Right hindlimb (tissue), 1 donor: ENCODE results near the gene SPINK4.

ENCODE experiments used
- DNase-seq: peaks from one replicate; pipeline ENCODE4 v3.0.0-alpha.2; 2018

SPINK4 gene, protein sequence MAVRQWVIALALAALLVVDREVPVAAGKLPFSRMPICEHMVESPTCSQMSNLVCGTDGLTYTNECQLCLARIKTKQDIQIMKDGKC

DNA sequence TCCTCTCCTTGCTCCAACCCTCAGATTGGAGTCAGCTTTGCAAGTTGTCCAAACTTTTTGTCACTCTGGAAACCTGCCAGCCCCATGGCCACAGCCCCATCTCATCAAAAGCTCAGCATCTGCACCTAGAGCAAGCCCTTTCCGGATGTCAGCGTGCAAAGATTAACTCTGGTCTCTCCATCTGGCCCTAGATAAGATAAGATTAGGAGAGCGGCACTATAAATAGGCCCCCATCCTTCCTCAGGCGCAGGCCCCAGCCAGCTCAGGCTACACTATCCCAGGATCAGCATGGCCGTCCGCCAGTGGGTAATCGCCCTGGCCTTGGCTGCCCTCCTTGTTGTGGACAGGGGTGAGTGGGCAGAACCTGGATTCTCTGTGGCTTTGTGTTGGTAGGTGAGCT, at the start of gene SPINK4:
Gene SPINK4, plus strand, starts transcription at position 247 of the 400 bp plus-strand sequence. Its CDS starts 42 bp downstream, at position 289.
- no peak for DNase-seq

DNA sequence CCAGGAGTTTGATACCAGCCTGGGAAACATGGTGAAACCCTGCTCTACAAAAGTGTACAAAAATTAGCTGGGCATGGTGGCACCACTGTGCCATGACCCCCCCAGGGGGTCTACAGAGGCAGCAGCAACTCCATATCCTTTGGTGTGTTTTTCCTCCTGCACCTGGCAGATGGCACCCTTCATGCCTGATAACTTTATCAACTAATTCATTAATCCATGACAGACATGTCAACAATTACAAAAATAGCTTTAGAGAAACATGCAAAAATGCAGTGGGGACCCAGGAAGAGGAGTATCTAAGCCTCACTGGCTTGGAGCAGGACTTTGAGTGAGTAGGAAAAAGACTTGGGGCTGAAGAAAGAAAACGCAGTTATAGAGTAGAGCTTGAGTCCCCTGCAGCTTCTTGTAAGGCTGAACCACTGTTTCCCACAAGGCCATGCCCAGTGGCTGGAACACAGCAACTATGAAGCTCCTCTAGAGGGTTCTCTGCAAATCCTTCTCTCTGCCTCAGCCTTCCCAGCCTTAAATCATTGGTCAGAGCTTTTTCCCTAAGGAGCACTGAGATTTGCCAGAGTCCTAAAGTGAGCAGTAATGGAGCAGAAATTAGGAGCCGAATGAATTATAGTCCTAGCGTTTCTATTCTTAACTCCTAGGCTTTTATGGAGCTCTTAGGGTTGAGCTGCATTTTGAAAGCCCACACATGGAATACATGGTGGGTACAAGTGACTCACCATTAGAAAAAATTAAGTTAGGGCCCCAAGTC, 47.3 kb upstream of the SPINK4 start:
- peak; percentile 30 for DNase-seq

DNA sequence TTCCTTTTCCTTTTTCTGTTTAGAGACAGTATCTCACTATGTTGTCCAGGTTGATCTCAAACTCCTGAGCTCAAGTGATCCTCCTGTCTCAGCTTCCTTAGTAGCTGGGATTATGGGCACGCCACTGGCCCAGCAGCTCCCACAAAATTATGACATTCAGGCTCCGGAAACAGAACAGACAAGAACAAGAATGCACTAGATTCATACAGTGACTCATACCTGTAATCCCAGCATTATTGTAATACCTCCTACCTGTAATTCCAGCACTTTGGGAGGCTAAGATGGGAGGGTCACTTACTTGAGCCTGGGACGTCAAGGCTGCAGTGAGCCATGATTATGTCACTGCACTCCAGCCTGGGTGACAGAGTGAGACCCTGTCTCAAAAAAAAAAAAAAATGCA, 46.1 kb upstream of the SPINK4 start:
- DNase-seq, result no peak

DNA sequence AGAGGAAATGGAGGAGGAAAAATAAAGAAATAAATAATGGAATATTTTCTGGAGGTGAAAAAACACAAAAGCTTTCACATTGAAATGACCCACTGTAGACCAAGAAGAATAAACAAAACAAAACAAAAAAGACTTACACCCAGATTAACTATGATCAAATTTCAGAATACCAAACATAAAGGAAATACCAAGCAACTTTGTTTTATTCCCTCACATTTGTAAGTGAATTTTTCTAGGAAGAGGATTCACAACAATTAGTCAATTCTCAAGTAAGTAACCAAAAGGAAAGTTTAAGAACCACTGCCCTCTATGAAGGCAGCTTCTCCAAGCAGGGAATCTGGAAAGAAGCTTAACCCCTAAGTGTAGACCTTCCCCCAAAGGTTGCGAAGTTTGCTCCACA, 43.2 kb upstream of the SPINK4 start:
- DNase-seq, result no peak

DNA sequence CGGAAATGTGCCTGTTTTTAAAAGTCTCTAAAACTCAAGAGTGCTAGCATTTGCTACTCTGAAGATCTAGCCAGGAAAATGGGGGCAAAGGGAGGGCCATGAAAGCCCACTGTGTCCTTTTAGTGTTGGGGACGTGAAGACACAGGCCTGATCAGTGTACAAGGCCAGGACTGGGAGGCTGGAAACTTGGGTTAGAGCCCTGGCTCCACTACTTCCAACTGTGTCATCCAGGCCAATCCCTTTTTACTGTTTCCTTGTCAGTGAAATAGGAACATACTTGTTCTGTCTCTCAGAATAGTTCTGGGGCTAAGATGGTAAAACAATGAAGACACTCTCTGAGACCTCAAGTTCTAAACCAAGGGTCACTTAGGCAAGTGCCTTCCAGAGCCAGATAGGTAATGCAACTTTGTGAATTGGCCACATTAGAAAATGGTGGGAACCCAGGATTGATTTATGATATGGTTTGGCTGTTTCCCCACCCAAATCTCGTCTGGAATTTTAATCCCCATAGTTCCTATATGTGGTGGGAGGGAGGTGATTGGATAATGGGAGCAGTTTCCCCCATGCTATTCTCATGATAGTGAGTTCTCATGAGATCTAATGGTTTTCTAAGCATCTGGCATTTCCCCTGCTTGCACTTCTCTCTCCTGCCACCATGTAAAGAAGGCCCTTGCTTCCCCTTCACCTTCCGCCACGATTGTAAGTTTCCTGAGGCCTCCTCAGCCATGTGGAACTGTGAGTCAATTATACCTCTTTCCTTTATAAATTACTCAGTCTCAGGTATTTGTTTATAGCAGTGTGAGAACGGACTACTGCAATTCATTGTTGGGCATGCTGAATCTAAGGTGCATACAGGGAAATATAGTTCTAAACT, 42.5 kb upstream of the SPINK4 start:
- peak; percentile 87 for DNase-seq

DNA sequence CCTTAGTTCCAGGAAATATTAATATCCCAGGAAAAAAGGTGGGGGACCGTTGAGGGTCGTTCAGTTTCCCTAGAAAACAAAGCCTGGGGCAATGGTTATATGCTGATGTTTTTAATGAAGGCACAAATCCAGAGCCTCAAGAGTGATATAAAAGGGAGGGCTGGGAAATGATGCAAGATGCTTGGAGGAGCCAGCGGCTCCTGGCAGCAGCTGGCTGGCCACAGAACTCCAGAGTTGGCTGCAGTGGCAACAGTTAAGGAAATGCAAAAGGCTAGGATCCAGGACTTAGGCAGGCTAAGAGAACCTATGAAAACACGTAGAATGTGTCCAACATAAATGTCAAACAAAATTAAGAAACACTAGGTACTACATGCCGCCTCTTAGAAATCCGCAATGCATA, 41.8 kb upstream of the SPINK4 start:
- peak; percentile 65 for DNase-seq

DNA sequence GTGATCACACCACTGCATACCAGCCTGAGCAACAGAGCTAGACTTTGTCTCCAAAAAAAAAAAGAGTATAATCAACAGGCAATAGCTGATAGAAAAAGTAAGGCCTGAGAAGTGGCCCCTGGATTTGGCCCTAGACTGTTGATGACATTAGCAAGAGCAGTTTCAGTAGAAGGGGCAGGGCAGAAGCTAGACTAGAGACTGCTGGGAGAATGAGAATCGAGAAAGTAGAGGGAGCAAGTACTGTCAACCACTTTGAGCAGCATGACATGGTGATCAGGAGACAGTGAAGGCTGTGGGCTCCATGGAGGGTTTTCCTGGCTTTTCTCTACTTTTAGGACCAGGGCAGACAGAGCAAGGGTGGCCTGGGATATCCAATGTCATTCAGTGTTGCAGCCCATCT, 37.9 kb upstream of the SPINK4 start:
- no peak for DNase-seq

DNA sequence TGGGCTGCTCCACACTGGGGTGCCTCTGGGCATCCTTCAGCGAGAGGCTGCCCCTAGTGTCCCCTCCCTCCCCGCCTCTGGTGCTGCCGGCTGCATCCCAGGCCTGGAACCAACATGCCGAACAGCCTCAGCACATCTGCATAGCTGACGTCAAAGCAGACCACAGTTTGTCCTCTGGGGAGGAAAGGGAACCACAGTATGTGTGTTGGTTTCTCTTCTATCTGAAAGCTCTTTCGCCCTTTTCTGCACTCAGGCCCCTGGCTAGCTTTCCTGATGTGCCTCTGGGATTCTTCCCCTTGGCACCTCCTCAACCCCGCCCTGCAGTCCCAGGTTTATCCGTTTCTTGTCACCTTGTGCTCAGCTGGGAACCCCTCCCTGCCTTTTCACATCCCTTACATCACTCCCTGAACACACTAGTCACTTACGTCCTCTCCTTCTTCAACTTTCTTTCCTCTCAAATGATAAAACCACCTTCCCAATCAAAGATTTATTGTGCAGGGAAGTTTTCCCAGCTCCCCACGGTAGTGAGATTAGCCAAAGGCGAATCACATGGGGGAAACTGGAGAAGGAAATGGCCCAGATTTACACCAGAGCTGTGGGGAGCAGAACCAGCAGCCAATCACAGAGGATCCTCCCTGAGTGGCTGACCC, 37.3 kb upstream of the SPINK4 start:
- DNase-seq, result peak; percentile 75

DNA sequence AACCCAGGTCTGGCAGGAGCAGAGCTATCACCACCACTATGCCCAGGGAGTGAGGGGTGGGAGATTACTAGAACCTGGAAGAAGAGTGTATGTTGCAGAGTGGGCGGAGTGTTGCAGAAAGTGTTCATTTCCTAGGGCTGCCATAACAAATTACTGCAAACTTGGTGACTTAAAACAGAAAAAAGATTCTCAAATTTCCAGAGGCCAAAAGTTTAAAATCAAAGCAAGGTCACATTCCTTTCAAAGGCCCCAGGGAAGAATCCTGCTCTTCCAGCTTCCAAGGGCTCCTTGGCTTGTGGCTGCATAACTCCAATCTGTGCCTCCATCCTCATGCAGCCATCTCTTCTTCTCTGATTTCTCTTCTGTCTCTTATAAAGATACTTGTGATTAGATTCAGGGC, 30.6 kb upstream of the SPINK4 start:
- DNase-seq, result no peak

DNA sequence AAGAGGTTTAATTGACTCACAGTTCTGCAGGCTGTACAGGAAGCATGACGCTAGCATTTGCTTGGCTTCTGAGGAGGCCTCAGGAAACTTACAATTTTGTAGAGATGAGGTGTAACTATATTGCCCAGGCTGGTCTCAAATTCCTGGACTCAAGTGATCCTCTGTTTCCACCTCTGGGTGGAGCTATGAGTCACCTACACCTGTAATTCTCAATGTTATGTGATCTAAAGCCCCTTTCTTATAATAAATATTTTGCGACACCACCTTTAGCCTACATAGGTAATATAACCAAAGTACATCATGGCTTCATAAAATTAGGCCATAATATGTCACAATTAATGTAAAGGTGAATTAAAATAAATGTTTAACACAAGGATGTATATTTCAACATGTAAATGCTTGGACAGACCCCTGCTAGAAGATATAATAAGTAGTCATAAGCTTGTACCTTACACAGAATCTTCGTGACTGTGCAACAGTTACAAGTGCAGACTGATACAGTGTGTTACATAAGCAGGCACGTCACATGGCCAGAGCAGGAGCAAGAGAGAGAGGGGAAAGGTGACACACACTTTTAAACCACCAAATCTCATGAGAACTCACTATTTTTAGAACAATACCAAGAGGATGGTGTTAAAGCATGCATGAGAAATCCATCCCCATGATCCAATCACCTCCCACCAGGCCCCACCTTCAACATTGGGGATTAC, 29.8 kb upstream of the SPINK4 start:
- no peak for DNase-seq

DNA sequence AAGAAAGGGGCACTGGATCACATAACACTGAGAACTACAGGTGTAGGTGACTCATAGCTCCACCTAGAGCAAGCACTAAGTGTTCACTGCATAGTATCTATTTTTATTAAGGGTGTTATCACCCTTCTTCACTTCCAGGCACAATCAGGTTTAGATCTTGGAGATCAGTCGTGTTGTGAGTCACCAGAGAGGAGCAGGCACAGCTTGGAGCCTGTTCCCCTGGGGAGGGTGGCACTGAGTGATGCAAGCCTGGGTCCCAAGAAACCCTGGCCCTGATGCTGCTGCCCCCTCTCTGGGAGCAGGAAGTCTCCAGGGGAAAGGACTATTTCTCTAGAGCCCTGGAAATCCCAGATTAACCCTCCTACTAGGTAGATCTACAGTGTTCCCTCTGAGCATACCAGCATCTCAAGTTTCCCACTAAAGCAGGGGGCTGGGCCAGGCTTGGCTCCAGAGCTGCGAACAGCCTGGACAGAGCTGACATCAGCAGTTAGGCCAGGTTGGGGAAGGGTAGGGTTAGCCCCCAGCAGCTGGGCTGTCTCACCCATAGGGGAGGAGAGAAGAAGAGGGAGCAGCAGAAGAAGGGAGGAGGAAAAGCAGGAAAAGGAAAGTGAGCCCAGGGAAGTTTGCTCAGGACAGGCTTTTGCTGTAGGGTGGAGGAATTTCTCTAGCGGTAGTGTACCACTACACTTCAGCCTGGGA, 28.1 kb upstream of the SPINK4 start:
- no peak for DNase-seq

DNA sequence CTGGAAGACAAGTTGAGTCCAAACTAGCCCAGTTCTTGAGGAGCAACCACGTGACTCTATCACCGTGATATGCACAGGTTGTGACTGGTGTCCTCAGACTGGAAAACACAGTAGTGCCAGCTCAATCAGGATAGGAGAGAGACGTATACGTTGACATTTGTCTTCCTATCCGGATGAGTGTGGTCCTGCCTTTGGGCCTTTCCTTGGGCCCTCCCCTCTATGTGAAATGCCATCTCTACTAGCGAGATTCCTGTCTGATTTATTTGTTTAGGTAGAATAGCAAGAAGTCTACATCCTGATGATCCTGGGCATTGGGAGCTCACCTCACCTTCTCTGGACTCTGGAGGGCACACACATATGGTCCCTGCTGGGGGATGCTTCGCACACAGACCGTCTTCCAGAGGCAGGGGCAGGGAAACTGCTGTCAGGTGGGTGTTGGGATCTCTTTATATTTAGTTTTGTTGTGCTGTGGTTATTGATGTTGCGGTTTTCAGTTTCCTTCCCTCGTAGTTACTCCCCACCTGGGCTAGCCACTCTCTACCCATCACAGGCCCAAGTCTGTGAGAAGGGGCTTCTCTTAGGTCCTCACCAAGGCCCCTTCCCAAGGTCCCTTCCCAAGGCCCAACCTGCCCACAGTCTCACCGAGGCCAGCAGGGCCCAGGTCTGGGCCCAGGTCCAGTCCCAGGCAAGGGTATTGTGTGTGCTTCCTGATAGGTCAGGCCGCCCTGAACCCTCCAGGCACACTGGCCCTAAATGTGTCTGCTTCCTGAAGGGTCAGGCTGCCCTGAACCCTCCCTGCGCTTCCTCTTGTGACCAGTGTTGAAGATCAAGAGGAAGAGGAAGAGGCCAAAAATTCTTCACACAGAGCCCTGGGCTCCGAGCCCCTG, 19.0 kb upstream of the SPINK4 start:
- no peak for DNase-seq

DNA sequence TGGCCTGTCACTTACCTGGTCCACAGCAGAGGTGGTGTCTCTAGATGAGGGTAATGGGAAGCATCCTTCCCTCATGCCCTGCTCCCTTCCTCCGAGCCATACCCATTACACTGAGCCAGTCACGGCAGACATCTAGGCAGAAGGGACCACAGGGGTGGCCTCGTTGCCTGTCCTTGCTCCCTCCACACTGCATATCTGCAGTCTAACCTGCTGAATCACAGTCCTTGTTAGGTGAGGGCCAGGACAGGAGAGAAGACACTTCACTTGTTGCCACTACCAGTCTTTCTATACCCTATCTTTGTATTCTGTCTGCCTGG, 18.4 kb upstream of the SPINK4 start:
- no peak for DNase-seq

DNA sequence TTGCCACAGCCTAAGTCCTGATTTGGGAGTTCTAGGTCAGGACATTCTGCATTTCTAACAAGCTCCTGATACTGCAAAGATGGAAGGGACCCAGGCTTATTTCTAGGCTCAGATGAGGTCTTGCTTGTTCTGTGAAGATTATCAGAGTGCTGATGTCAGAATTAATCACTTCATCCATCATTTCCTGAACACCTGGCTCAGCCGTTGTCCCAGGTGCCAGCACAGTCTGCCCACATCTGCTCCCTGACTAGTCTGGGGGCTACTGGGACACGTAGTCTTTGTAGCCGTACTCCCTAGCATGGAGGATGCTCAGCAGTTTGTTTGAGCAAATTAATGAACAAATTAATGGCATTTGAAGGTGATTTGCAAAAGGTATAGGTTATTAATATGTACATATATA, 17.9 kb upstream of the SPINK4 start:
- DNase-seq, result no peak

DNA sequence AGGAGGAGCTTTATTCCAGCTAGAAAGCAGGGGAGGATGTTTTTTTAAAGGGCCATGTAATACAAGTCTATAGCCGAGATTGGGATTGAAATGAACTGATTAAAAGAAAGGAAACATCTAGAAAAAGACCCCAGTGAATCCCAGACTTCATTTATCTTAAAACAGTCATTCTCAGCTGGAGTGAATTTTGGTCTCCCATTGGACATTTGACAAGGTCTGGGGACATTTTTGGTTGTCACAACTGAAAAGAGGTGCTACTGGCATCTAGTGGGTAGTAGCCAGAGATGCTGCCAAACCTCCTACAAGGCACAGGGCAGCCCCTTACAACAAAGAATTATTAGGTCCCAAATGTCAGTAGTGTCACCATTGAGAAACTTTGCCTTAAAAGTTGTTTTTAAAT, 16.3 kb upstream of the SPINK4 start:
- no peak for DNase-seq

DNA sequence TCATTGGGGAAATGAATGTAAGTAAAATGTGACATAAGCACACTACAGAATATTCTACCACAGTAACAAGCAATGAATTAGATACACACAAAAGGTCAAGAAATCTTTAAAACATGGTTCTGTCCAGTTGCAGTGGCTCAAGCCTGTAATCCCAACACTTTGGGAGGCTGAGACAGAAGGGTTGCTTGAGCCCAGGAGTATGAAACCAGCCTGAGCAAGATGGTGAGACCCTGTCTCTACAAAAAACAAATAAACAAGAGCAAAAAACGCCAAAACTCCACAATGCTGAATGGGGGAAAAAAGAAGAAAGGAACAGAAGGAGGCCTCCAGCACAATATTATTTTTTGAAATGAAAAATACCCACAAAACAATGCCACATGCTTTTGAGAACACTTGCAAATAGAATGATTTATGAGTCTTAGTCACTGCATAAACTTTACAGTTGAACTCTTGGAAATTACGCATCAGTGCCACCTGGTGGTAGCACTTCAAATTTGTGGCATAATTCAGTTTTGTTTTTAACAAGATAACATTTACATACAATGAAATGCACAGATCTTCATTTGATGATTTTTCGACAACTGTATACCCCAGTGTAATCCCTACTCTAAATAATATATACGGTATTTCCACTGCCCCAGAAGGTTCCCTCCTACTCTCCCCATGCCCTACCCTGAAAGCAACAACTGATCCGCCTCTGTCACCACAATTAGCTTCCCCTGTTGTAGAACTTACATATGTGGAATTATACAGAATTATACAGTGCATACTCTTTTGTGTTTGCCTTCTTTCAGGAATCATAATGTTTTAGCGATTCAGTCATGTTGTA, 14.4 kb upstream of the SPINK4 start:
- peak; percentile 67 for DNase-seq

DNA sequence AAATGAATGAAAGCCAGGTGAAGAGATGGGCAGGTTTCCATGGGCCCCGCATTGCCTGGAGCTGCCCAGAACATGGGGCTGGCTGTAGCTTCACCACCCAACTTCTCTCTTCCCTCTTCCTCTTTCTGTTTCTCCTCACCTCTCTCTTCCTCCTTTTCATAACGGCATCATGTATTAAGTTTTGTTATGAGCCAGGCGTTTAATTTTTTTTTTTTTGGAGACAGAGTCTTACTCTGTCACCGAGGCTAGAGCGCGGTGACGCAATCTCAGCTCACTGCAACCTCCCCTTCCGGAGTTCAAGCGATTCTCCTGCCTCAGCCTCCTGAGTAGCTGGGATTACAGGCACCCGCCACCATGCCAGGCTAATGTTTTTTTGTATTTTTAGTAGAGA, 13.0 kb upstream of the SPINK4 start:
- DNase-seq, result no peak

DNA sequence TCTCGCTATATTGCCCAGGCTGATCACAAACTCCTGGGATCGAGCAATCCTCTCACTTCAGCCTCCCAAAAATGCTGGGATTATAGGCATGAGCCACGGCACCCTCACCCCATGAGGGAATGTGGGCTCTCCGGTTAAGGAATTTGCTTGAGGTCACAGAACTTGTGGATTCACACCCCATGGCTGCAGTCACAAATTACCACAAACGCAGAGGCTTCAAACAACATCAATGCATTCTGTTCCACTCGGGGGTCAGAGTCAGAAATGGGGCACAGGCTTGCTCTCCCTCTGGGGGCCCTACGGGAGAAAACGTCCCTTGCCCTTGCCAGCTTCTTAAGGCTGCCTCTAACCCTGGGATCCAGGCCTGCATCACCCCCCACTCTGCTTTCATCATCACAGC, 12.2 kb upstream of the SPINK4 start:
- DNase-seq, result no peak

DNA sequence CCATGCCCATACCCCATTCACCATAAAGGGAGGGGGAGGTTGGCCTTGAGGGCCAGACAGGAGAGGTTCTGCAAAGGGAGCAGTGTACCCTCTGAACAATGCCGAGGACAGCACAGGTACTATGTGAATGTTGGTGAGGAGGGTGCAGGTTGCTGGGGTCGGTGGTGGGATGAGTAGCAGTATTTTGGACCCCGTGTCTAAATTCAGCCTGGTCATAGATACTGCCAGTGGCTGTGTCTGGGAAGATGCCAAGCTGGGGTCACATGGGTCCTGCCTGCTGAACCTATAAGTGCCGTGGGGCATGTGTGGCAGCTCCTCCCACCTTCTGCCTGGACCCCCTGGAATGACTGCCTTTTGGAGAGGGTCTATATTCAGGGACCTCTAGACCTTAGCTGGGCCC, 11.4 kb upstream of the SPINK4 start:
- no peak for DNase-seq

DNA sequence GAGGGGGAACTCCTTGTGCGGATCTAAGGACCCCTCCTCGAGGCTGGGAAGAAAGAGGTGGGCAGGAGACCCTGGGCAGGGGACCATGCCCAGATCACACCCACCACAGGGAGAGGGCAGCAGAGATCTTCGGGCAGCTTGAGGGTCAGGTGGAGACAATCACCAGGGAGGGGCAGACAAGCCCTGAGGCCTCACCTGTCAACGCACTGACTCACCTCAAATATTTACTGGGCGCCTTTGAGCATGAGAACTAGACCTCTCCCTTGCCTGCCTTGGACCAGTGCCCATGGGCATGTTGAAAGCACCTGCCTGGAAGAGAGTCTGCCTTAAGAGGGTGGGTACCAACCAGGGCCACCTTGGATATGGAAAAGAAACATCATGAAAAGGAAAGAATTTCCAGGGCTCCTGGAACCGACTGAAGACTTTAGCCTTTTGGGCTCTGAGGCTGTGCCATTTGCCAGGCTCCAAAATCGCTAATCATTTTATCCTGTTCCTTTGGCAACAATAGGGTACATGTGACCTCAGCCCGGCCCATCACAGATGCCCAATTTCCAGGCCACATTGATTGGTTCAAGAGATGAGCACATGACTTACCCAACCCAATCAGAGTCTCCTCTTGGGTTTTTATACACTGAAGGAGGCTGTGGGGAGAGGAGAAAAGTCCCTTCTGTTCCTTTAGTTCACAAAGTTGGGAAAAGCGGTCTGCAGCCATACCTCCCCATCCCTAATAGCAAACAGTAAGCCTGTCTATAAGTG, 10.4 kb upstream of the SPINK4 start:
- no peak for DNase-seq
